Upper lobe of left lung (tissue), 6 donors: ENCODE measurements around the gene WASF3. TPM values are rescaled to one million over a fixed set of nuclear protein-coding genes. Genes with fewer than 3 reads are reported as not detected.

Experiments
- ATAC-seq, 2 donors: fragments of 200-7000 bp; cut with Tn5 transposase; one replicate each; pipeline ENCODE4 v1.9.1; 2022; ENCODE audit warnings: mild to moderate bottlenecking in 2 of 2, moderate library complexity in 2 of 2; ENCODE audit not compliant: low FRiP score in 2 of 2
- DNase-seq, 2 donors: peaks; one replicate each; pipeline ENCODE4 v3.0.0-alpha.2; 2019 to 2020
- H3K27ac ChIP-seq, 4 donors: fragments of 200-600 bp; sonication (generic); one replicate each; pipeline ENCODE4 v1.5.1; 2016 to 2019
- H3K27me3 ChIP-seq, 4 donors: fragments of 200-600 bp; sonication (generic); one replicate each; pipeline ENCODE4 v1.5.1; 2017 to 2019
- H3K36me3 ChIP-seq, 4 donors: fragments of 200-600 bp; sonication (generic); one replicate each; pipeline ENCODE4 v1.5.1; 2016 to 2019
- H3K4me1 ChIP-seq, 4 donors: fragments of 200-600 bp; sonication (generic); one replicate each; pipeline ENCODE4 v1.5.1; 2018 to 2019
- H3K4me3 ChIP-seq, 4 donors: fragments of 200-600 bp; sonication (generic); one replicate each; pipeline ENCODE4 v1.5.1; 2017 to 2019; ENCODE audit warnings: mild to moderate bottlenecking in 2 of 4, moderate library complexity in 1 of 4
- H3K9me3 ChIP-seq, 4 donors: fragments of 200-600 bp; sonication (generic); one replicate each; pipeline ENCODE4 v1.5.1; 2018 to 2019
- CTCF ChIP-seq, 6 experiments: fragments of 450-650 bp in 4 of 6; fragments of 200-600 bp in 2 of 6; sonication (generic) in 2 of 6; IDR thresholded peaks; one replicate each; pipeline ENCODE4 v1.5.1; 2016 to 2019; ENCODE audit warnings: antibody characterized with exemption in 6 of 6
- EP300 ChIP-seq, 4 donors: sonication (generic); formaldehyde crosslinking; IDR thresholded peaks; one replicate each; pipeline ENCODE4 v1.5.1; 2017; ENCODE audit warnings: antibody characterized with exemption in 4 of 4, control low read depth in 2 of 4
- POLR2A ChIP-seq, 4 donors: fragments of 450-650 bp; IDR thresholded peaks; one replicate each; pipeline ENCODE4 v1.5.1; 2016 to 2017; ENCODE audit warnings: antibody characterized with exemption in 4 of 4, mild to moderate bottlenecking in 2 of 4
- POLR2AphosphoS5 ChIP-seq, 2 donors: sonication (generic); formaldehyde crosslinking; IDR thresholded peaks; one replicate each; pipeline ENCODE4 v1.5.1; 2017; ENCODE audit warnings: antibody characterized with exemption in 2 of 2
- WGBS, 2 donors: methylation state at CpG; one replicate each; pipeline ENCODE4 v1.1.5; 2017 to 2018; 5-methylcytosine and 5-hydroxymethylcytosine counted together
- total RNA-seq, 6 donors: library from RNA; depleted of rRNA in 4 of 6; stranded (reverse); fragments of >200 nt in 4 of 6; gene quantifications; one replicate each; pipeline versions ENCODE4 v1.1.0 to v1.2.1, GENCODE V29; 2016 to 2021
- donor health status: DM: no; HTN: no; CAD: no; lungs with moderate emphysema.
- donor health status: DM: no; HTN: yes; CAD: no; lungs with severe emphysema.

Gene WASF3
- total RNA-seq, 6 donors from 2014 or later, result 12.6 to 23.0 (median 20.2) TPM

- no peak overlapping the region for H3K4me3 ChIP-seq
- H3K4me1 ChIP-seq, result no peaks in the 10 kb centered on the region
- no peaks in the 10 kb centered on the region for H3K9me3 ChIP-seq
- TF ChIP-seq CTCF (IDR thresholded peaks at IDR 0.05), result no peak
- no peak for TF ChIP-seq EP300 (IDR thresholded peaks at IDR 0.05)
- no peak for TF ChIP-seq POLR2A (IDR thresholded peaks at IDR 0.05)
- TF ChIP-seq POLR2AphosphoS5 (IDR thresholded peaks at IDR 0.05), result no peak
- ATAC-seq (no peak), DNase-seq (no peak)
- no peaks in the 10 kb centered on the region for H3K27me3 ChIP-seq
- no peak overlapping the region for H3K27ac ChIP-seq
- H3K36me3 ChIP-seq, result peaks cover 0 to 3% (median 0%) of the 10 kb centered on the region in 4 donors
- WGBS, 2 donors, result 88 to 90% methylated on average over 5 of the region's 5 CpGs
Observed at GRCh38 chr13:26673890-26674289, 116.4 kb downstream of the WASF3 start.

GRCh38 chr13:26677156-26677555 lies 119.7 kb downstream of the WASF3 start:
- WGBS, 2 donors, result 57 to 65% methylated on average over 4 of the region's 4 CpGs
- H3K9me3 ChIP-seq, result no peaks in the 10 kb centered on the region
- no peak overlapping the region for H3K27ac ChIP-seq
- H3K4me3 ChIP-seq, result no peak overlapping the region
- H3K27me3 ChIP-seq, result no peaks in the 10 kb centered on the region
- H3K4me1 ChIP-seq, result no peaks in the 10 kb centered on the region
- TF ChIP-seq POLR2A (IDR thresholded peaks at IDR 0.05) (no peak), EP300 (IDR thresholded peaks at IDR 0.05) (no peak), POLR2AphosphoS5 (IDR thresholded peaks at IDR 0.05) (no peak), CTCF (IDR thresholded peaks at IDR 0.05) (no peak)
- ATAC-seq (no peak), DNase-seq (no peak)
- H3K36me3 ChIP-seq, result peaks cover 0 to 14% (median 4%) of the 10 kb centered on the region in 4 donors

GRCh38 chr13:26678330-26678729 lies 120.8 kb downstream of the WASF3 start:
- no peaks in the 10 kb centered on the region for H3K27me3 ChIP-seq
- H3K36me3 ChIP-seq, result peaks cover 0 to 23% (median 9%) of the 10 kb centered on the region in 4 donors
- DNase-seq (no peak), ATAC-seq (no peak)
- H3K4me1 ChIP-seq, result no peaks in the 10 kb centered on the region
- H3K9me3 ChIP-seq, result no peaks in the 10 kb centered on the region
- WGBS, 2 donors, result 94% methylated on average over 5 of the region's 5 CpGs
- H3K27ac ChIP-seq, result no peak overlapping the region
- no peak for TF ChIP-seq POLR2A (IDR thresholded peaks at IDR 0.05)
- TF ChIP-seq EP300 (IDR thresholded peaks at IDR 0.05), result no peak
- no peak for TF ChIP-seq CTCF (IDR thresholded peaks at IDR 0.05)
- no peak for TF ChIP-seq POLR2AphosphoS5 (IDR thresholded peaks at IDR 0.05)
- no peak overlapping the region for H3K4me3 ChIP-seq

- Histone ChIP-seq H3K27ac (no peak overlapping the region), H3K4me3 (no peak overlapping the region), H3K4me1 (no peaks in the 10 kb centered on the region), H3K27me3 (no peaks in the 10 kb centered on the region), H3K9me3 (no peaks in the 10 kb centered on the region), H3K36me3 (peaks cover 0 to 26% (median 9%) of the 10 kb centered on the region in 4 donors)
- ATAC-seq (no peak), DNase-seq (peak in 1 of 2 donors; percentile 39)
- WGBS, 2 donors, result 76 to 79% methylated on average over 17 of the region's 17 CpGs
- TF ChIP-seq POLR2A (IDR thresholded peaks at IDR 0.05) (no peak), CTCF (IDR thresholded peaks at IDR 0.05) (no peak), EP300 (IDR thresholded peaks at IDR 0.05) (no peak), POLR2AphosphoS5 (IDR thresholded peaks at IDR 0.05) (no peak)
Observed at GRCh38 chr13:26678796-26679195, 121.3 kb downstream of the WASF3 start.

GRCh38 chr13:26679411-26680122 lies 122.1 kb downstream of the WASF3 start:
- H3K4me1 ChIP-seq, result no peaks in the 10 kb centered on the region
- H3K9me3 ChIP-seq, result no peaks in the 10 kb centered on the region
- H3K36me3 ChIP-seq, result peaks cover 0 to 29% (median 9%) of the 10 kb centered on the region in 4 donors
- DNase-seq (no peak), ATAC-seq (no peak)
- no peak overlapping the region for H3K27ac ChIP-seq
- H3K4me3 ChIP-seq, result no peak overlapping the region
- TF ChIP-seq CTCF (IDR thresholded peaks at IDR 0.05), result no peak
- TF ChIP-seq EP300 (IDR thresholded peaks at IDR 0.05), result no peak
- TF ChIP-seq POLR2AphosphoS5 (IDR thresholded peaks at IDR 0.05), result no peak
- no peak for TF ChIP-seq POLR2A (IDR thresholded peaks at IDR 0.05)
- no peaks in the 10 kb centered on the region for H3K27me3 ChIP-seq
- 89 to 92% methylated on average over 5 of the region's 5 CpGs for WGBS, 2 donors
